Liver (tissue), 9 donors: ENCODE measurements around the gene BCAS1. TPM values are rescaled to one million over a fixed set of nuclear protein-coding genes. Genes with fewer than 3 reads are reported as not detected.

Experiments used
- DNase-seq: peaks from one replicate; pipeline ENCODE4 v3.0.0-alpha.2; 2017; ENCODE audit warnings: low spot score
- H3K27ac ChIP-seq, 2 donors: one replicate each; pipeline ENCODE4 v1.7.0; 2013; ENCODE audit warnings: inconsistent platforms in 2 of 2, low read length in 2 of 2, control low read depth in 1 of 2, low read depth in 1 of 2, mild to moderate bottlenecking in 1 of 2
- H3K27me3 ChIP-seq, 4 donors: one replicate each; pipeline versions ENCODE4 v1.6.1 to v1.7.0; 2013; ENCODE audit warnings: low read length in 3 of 4, inconsistent platforms in 1 of 4, mild to moderate bottlenecking in 1 of 4, moderate library complexity in 1 of 4; ENCODE audit not compliant: control insufficient read depth in 4 of 4, insufficient read depth in 4 of 4
- H3K36me3 ChIP-seq, 4 donors: one replicate each; pipeline versions ENCODE4 v1.6.1 to v1.7.0; 2013; ENCODE audit warnings: low read length in 3 of 4, mild to moderate bottlenecking in 3 of 4, low read depth in 1 of 4, moderate library complexity in 1 of 4; ENCODE audit not compliant: control insufficient read depth in 4 of 4, insufficient read depth in 3 of 4
- H3K4me1 ChIP-seq, 4 donors: one replicate each; pipeline versions ENCODE4 v1.6.1 to v1.7.0; 2013; ENCODE audit warnings: low read length in 3 of 4, mild to moderate bottlenecking in 3 of 4, moderate library complexity in 1 of 4; ENCODE audit not compliant: control insufficient read depth in 4 of 4, insufficient read depth in 4 of 4
- H3K4me3 ChIP-seq, 3 donors: one replicate each; pipeline versions ENCODE4 v1.6.1 to v1.7.0; 2013; ENCODE audit warnings: low read length in 3 of 3, control low read depth in 1 of 3, low read depth in 1 of 3, mild to moderate bottlenecking in 1 of 3
- H3K9ac ChIP-seq, 2 donors: one replicate each; pipeline ENCODE4 v1.7.0; 2013; ENCODE audit warnings: low read length in 2 of 2, mild to moderate bottlenecking in 2 of 2, moderate library complexity in 2 of 2, control low read depth in 1 of 2, low read depth in 1 of 2
- H3K9me3 ChIP-seq, 4 donors: one replicate each; pipeline versions ENCODE4 v1.6.1 to v1.7.0; 2013; ENCODE audit warnings: low read length in 3 of 4; ENCODE audit not compliant: control insufficient read depth in 4 of 4
- CTCF ChIP-seq: fragments of 150-350 bp; IDR thresholded peaks from 2 replicates; pipeline ENCODE4 v1.5.1; 2017; ENCODE audit warnings: improper control_type of control experiment, low read depth, low read length; ENCODE audit not compliant: missing input control
- EGR1 ChIP-seq, 2 donors: IDR thresholded peaks; 2 replicates each; pipeline ENCODE4 v1.6.1; 2016 to 2018; ENCODE audit warnings: antibody characterized with exemption in 2 of 2, low read depth in 2 of 2
- FOXA2 ChIP-seq: IDR thresholded peaks from 2 replicates; pipeline ENCODE4 v1.6.1; 2016; ENCODE audit warnings: antibody characterized with exemption
- GABPA ChIP-seq, 2 donors: IDR thresholded peaks in 1 of 2; conservative IDR thresholded peaks in 1 of 2; 2 replicates each; pipeline ENCODE4 v1.6.1; 2016; ENCODE audit warnings: antibody characterized with exemption in 2 of 2, mild to moderate bottlenecking in 1 of 2, moderate library complexity in 1 of 2
- HNF4A ChIP-seq, 2 donors: conservative IDR thresholded peaks; 2 replicates each; pipeline ENCODE4 v1.6.1; 2016; ENCODE audit warnings: antibody characterized with exemption in 2 of 2, mild to moderate bottlenecking in 2 of 2
- HNF4G ChIP-seq: IDR thresholded peaks from 2 replicates; pipeline ENCODE4 v1.6.1; 2016; ENCODE audit warnings: antibody characterized with exemption
- MAX ChIP-seq: IDR thresholded peaks from 2 replicates; pipeline ENCODE4 v1.6.1; 2016; ENCODE audit warnings: antibody characterized with exemption
- NR2F2 ChIP-seq: IDR thresholded peaks from 2 replicates; pipeline ENCODE4 v1.6.1; 2016; ENCODE audit warnings: antibody characterized with exemption
- REST ChIP-seq: IDR thresholded peaks from 2 replicates; pipeline ENCODE4 v1.6.1; 2016; ENCODE audit warnings: antibody characterized with exemption, mild to moderate bottlenecking
- RXRA ChIP-seq, 2 donors: IDR thresholded peaks; 2 replicates each; pipeline ENCODE4 v1.6.1; 2017 to 2018; ENCODE audit warnings: antibody characterized with exemption in 2 of 2, mild to moderate bottlenecking in 1 of 2
- SP1 ChIP-seq: IDR thresholded peaks from 2 replicates; pipeline ENCODE4 v1.6.1; 2018; ENCODE audit warnings: antibody characterized with exemption, mild to moderate bottlenecking
- ZBTB33 ChIP-seq: IDR thresholded peaks from 2 replicates; pipeline ENCODE4 v1.6.1; 2016; ENCODE audit warnings: antibody characterized with exemption
- WGBS: extraction: QIAGEN DNeasy Blood & Tissue Kit; methylation state at CpG from one replicate; pipeline ENCODE4 v1.1.7; 2013; 5-methylcytosine and 5-hydroxymethylcytosine counted together
- polyA plus RNA-seq, 2 donors: library from polyadenylated mRNA; stranded (reverse) in 1 of 2; unstranded in 1 of 2; fragments of 200-250 nt in 1 of 2; fragments of >200 nt in 1 of 2; fragmentation: Nextera tagmentation in 1 of 2; extraction: Ambion mirVana in 1 of 2; gene quantifications; one replicate each; pipeline versions ENCODE4 v1.2.1 to v1.2.3, GENCODE V29; 2013 to 2015
- total RNA-seq, 2 donors: library from RNA; depleted of rRNA; stranded (reverse); fragments of >200 nt; gene quantifications; one replicate each; pipeline ENCODE4 v1.2.3, GENCODE V29; 2014
- donor health status: healthy.
- donor health status: healthy.
- donor health status: healthy.
- donor health status: healthy.
- donor health status: healthy.

Gene BCAS1
- total and polyA plus RNA-seq, 4 donors = under 0.01 to 0.93 (median 0.04) TPM

GRCh38 chr20:53996584-53997486 lies 73.6 kb downstream of the BCAS1 start:
- 74% methylated on average over 10 of the region's 10 CpGs for WGBS
- no peak overlapping the region for H3K4me3 ChIP-seq
- DNase-seq = no peak
- peaks cover 0 to 6% (median 2%) of the 10 kb centered on the region in 4 donors for H3K9me3 ChIP-seq
- TF ChIP-seq MAX (no peak), ZBTB33 (no peak), RXRA (IDR thresholded peaks at IDR 0.05) (no peak), REST (no peak), NR2F2 (no peak), HNF4A (conservative IDR thresholded peaks at IDR 0.05) (no peak), EGR1 (IDR thresholded peaks at IDR 0.05; ENCODE audit: low read depth in 2 of 2) (no peak), SP1 (no peak), FOXA2 (no peak), HNF4G (no peak), CTCF (no peak)
- no peak overlapping the region for H3K27ac ChIP-seq
- H3K27me3 ChIP-seq = peaks cover 0 to 6% (median 0%) of the 10 kb centered on the region in 4 donors
- H3K36me3 ChIP-seq = no peaks in the 10 kb centered on the region
- H3K9ac ChIP-seq = no peak overlapping the region
- H3K4me1 ChIP-seq = no peaks in the 10 kb centered on the region

GRCh38 chr20:53995949-53996348 lies 74.4 kb downstream of the BCAS1 start:
- H3K27me3 ChIP-seq = peaks cover 0 to 6% (median 0%) of the 10 kb centered on the region in 4 donors
- WGBS = 68% methylated on average over 5 of the region's 5 CpGs
- no peaks in the 10 kb centered on the region for H3K36me3 ChIP-seq
- no peak for TF ChIP-seq GABPA (IDR thresholded peaks at IDR 0.05 in 1 of 2, conservative IDR thresholded peaks at IDR 0.05 in 1 of 2)
- TF ChIP-seq MAX = no peak
- no peak for TF ChIP-seq HNF4A (conservative IDR thresholded peaks at IDR 0.05)
- TF ChIP-seq NR2F2 = no peak
- TF ChIP-seq RXRA (IDR thresholded peaks at IDR 0.05) = no peak
- TF ChIP-seq HNF4G = no peak
- no peak for TF ChIP-seq FOXA2
- no peaks in the 10 kb centered on the region for H3K9me3 ChIP-seq
- no peak for DNase-seq
- H3K4me3 ChIP-seq = no peak overlapping the region
- no peak overlapping the region for H3K27ac ChIP-seq
- no peaks in the 10 kb centered on the region for H3K4me1 ChIP-seq
- no peak overlapping the region for H3K9ac ChIP-seq
